22Rv1 (cell line): ENCODE data around the gene ACO1.

Source experiments
- H3K27ac ChIP-seq: fragments of 450-650 bp; 2 replicates; pipeline ENCODE4 v1.5.1; 2017
- CTCF ChIP-seq: fragments of 450-650 bp; IDR thresholded peaks from 2 replicates; pipeline ENCODE4 v1.5.1; 2017; ENCODE audit warnings: mild to moderate bottlenecking
- ZFX ChIP-seq: fragments of 450-650 bp; IDR thresholded peaks from 2 replicates; pipeline ENCODE4 v1.6.1; 2017; ENCODE audit warnings: antibody characterized with exemption, borderline replicate concordance

The ACO1 gene

GRCh38 chr9:32395510-32396216, 11.2 kb downstream of the ACO1 start:
- TF ChIP-seq ZFX (no peak), CTCF (no peak)
- H3K27ac ChIP-seq = no peak overlapping the region

- no peak overlapping the region for H3K27ac ChIP-seq
- TF ChIP-seq CTCF (no peak), ZFX (no peak)
These were observed 13.8 kb downstream of the ACO1 start for GRCh38 chr9:32398207-32398606.

- no peak overlapping the region for H3K27ac ChIP-seq
- TF ChIP-seq CTCF (no peak), ZFX (no peak)
These were observed 14.8 kb downstream of the ACO1 start for GRCh38 chr9:32399110-32399815.

GRCh38 chr9:32401488-32401887, 17.0 kb downstream of the ACO1 start:
- no peak overlapping the region for H3K27ac ChIP-seq
- TF ChIP-seq CTCF (no peak), ZFX (no peak)

- TF ChIP-seq CTCF (no peak), ZFX (no peak)
- H3K27ac ChIP-seq = no peak overlapping the region
These were observed 19.3 kb downstream of the ACO1 start for GRCh38 chr9:32403567-32404260.

- H3K27ac ChIP-seq = no peak overlapping the region
- TF ChIP-seq ZFX (no peak), CTCF (no peak)
These were observed 20.0 kb downstream of the ACO1 start for GRCh38 chr9:32404402-32404801.

- no peak overlapping the region for H3K27ac ChIP-seq
- TF ChIP-seq CTCF (no peak), ZFX (no peak)
These were observed 20.4 kb downstream of the ACO1 start for GRCh38 chr9:32404856-32405255.
